Smooth muscle cell (in vitro differentiated cells): ENCODE results near the gene CDC42EP5. TPM values are rescaled to one million over a fixed set of nuclear protein-coding genes. Genes with fewer than 3 reads are reported as not detected.

Source experiments
- DNase-seq: peaks from one replicate; lab custom pipeline; 2025; ENCODE audit not compliant: unreplicated experiment; lab: John Stamatoyannopoulos, UW
- H2AFZ ChIP-seq: fragments of 200-600 bp; sonication (generic); 2 replicates; pipeline ENCODE4 v1.6.0; 2016; ENCODE audit warnings: antibody characterized with exemption, low read depth, mild to moderate bottlenecking
- H3F3A ChIP-seq: fragments of 200-600 bp; sonication (generic); 2 replicates; pipeline ENCODE4 v1.6.0; 2017; ENCODE audit warnings: antibody characterized with exemption, low read depth
- H3K27ac ChIP-seq: fragments of 200-600 bp; sonication (generic); 2 replicates; pipeline ENCODE4 v1.5.1; 2016; ENCODE audit warnings: low read depth, mild to moderate bottlenecking
- H3K27me3 ChIP-seq: fragments of 200-600 bp; sonication (generic); 2 replicates; pipeline ENCODE4 v1.6.1; 2016; ENCODE audit warnings: low read depth, mild to moderate bottlenecking
- H3K36me3 ChIP-seq: fragments of 200-600 bp; sonication (generic); 2 replicates; pipeline ENCODE4 v1.5.1; 2016; ENCODE audit warnings: low read depth
- H3K4me1 ChIP-seq: fragments of 200-600 bp; sonication (generic); 2 replicates; pipeline ENCODE4 v1.5.1; 2016; ENCODE audit warnings: low read depth
- H3K4me2 ChIP-seq: fragments of 200-600 bp; sonication (generic); 2 replicates; pipeline ENCODE4 v1.6.0; 2016; ENCODE audit warnings: mild to moderate bottlenecking
- H3K4me3 ChIP-seq: fragments of 200-600 bp; sonication (generic); 2 replicates; pipeline ENCODE4 v1.5.1; 2016; ENCODE audit warnings: mild to moderate bottlenecking
- H3K79me2 ChIP-seq: fragments of 200-600 bp; sonication (generic); 2 replicates; pipeline ENCODE4 v1.6.0; 2016; ENCODE audit warnings: low read depth, mild to moderate bottlenecking
- H3K9ac ChIP-seq: fragments of 200-600 bp; sonication (generic); 2 replicates; pipeline ENCODE4 v1.6.0; 2016; ENCODE audit warnings: low read depth
- H3K9me3 ChIP-seq: fragments of 200-600 bp; sonication (generic); replicated peaks from 2 replicates; pipeline ENCODE4 v1.5.1; 2016; ENCODE audit warnings: low read depth
- H4K20me1 ChIP-seq: fragments of 200-600 bp; sonication (generic); 2 replicates; pipeline ENCODE4 v1.6.0; 2016; ENCODE audit warnings: low read depth
- CTCF ChIP-seq: fragments of 200-600 bp; sonication (generic); IDR thresholded peaks from 2 replicates; pipeline ENCODE4 v1.5.1; 2017; ENCODE audit warnings: borderline replicate concordance, mild to moderate bottlenecking, antibody characterized with exemption; ENCODE audit not compliant: insufficient read depth, poor library complexity, severe bottlenecking
- WGBS: methylation state at CpG from one replicate; pipeline ENCODE4 v1.1.7; 2016; ENCODE audit warnings: low lambda C conversion rate; 5-methylcytosine and 5-hydroxymethylcytosine counted together
- polyA plus RNA-seq: library from polyadenylated mRNA; unstranded; fragments of >200 nt; fragmentation: Nextera tagmentation; extraction: Ambion mirVana; gene quantifications from 2 replicates; pipeline ENCODE4 v1.2.1, GENCODE V29; 2016
- small RNA-seq: library from RNA; depleted of rRNA; stranded (forward); fragments of <200 nt; gene quantifications from one replicate; pipeline ENCODE3, GENCODE V24; 2014
- total RNA-seq: library from RNA; depleted of rRNA; stranded (reverse); fragments of >200 nt; gene quantifications from 2 replicates; pipeline ENCODE4 v1.2.3, GENCODE V29; 2014

Gene CDC42EP5
- total and polyA plus RNA-seq, 2 experiments from 2014 or later = 33.6 to 99.8 TPM

- Histone ChIP-seq H3K27ac (no peak within 1 kb of the TSS), H3K79me2 (no peaks in the 10 kb centered on the region), H3K4me3 (no peak within 1 kb of the TSS), H3K9me3 (no peaks in the 10 kb centered on the region), H3F3A (no peaks in the 10 kb centered on the region), H3K36me3 (no peaks in the 10 kb centered on the region), H3K9ac (no peak within 1 kb of the TSS), H4K20me1 (no peaks in the 10 kb centered on the region), H3K4me2 (no peak within 1 kb of the TSS), H3K4me1 (peaks cover 24% of the 10 kb centered on the region), H3K27me3 (peaks cover 43% of the 10 kb centered on the region), H2AFZ (no peak within 1 kb of the TSS)
- 9% methylated on average over 23 of the region's 68 CpGs for WGBS
- peak; percentile 41 for TF ChIP-seq CTCF
- no peak for DNase-seq
Observed at GRCh38 chr19:54415208-54415900, 57.7 kb downstream of the CDC42EP5 start, which contains the start of gene TTYH1. Gene TTYH1, plus strand, starts transcription at chr19:54415464. Its CDS starts 89 bp downstream, at chr19:54415553.

Small RNA genes within 50 kb of the gene (small RNA-seq; reads per million reads assigned to genes)
- 0.16 reads per million for gene AC245884.3

Other genes with a start within 250 kb of the CDC42EP5 start
- gene LILRA6, start 230.5 kb downstream of the CDC42EP5 start, total RNA-seq = not detected in 2 replicates
- not detected in 2 replicates for gene LILRA6, start 230.5 kb downstream of the CDC42EP5 start, polyA plus RNA-seq
- not detected in 2 replicates for gene LILRB5, start 216.0 kb downstream of the CDC42EP5 start, total RNA-seq
- not detected in 2 replicates for gene LILRB5, start 216.0 kb downstream of the CDC42EP5 start, polyA plus RNA-seq
- not detected in 2 replicates for gene LILRB2, start 192.2 kb downstream of the CDC42EP5 start, total RNA-seq
- gene LILRB2, start 192.2 kb downstream of the CDC42EP5 start, polyA plus RNA-seq = not detected in 2 replicates
- gene LILRA5, start 160.1 kb downstream of the CDC42EP5 start, total RNA-seq = not detected in 2 replicates
- gene LILRA5, start 160.1 kb downstream of the CDC42EP5 start, polyA plus RNA-seq = not detected in 2 replicates
- not detected in 2 replicates for gene LILRA4, start 134.1 kb downstream of the CDC42EP5 start, total RNA-seq
- not detected in 2 replicates for gene LILRA4, start 134.1 kb downstream of the CDC42EP5 start, polyA plus RNA-seq
- gene LAIR1, start 108.4 kb downstream of the CDC42EP5 start, total RNA-seq = not detected in 2 replicates
- not detected in 2 replicates for gene LAIR1, start 108.4 kb downstream of the CDC42EP5 start, polyA plus RNA-seq
- 0.40 and 2.6 TPM in 2 replicates for gene TTYH1, start 57.8 kb downstream of the CDC42EP5 start, total RNA-seq
- gene TTYH1, start 57.8 kb downstream of the CDC42EP5 start, polyA plus RNA-seq = 0.65 and 2.1 TPM in 2 replicates
- gene LENG8, start 24.1 kb downstream of the CDC42EP5 start, total RNA-seq = 32.9 and 39.2 TPM in 2 replicates
- gene LENG8, start 24.1 kb downstream of the CDC42EP5 start, polyA plus RNA-seq = 27.6 and 60.1 TPM in 2 replicates
- gene LENG9, start 9.5 kb downstream of the CDC42EP5 start, total RNA-seq = 1.7 and 4.1 TPM in 2 replicates
- 0.57 and 1.3 TPM in 2 replicates for gene LENG9, start 9.5 kb downstream of the CDC42EP5 start, polyA plus RNA-seq
- not detected in 2 replicates for gene LAIR2, start 29.5 kb upstream of the CDC42EP5 start, total RNA-seq
- gene LAIR2, start 29.5 kb upstream of the CDC42EP5 start, polyA plus RNA-seq = not detected in 2 replicates
- gene LILRA2, start 100.5 kb upstream of the CDC42EP5 start, total RNA-seq = not detected in 2 replicates
- gene LILRA2, start 100.5 kb upstream of the CDC42EP5 start, polyA plus RNA-seq = not detected in 2 replicates
- gene LILRA1, start 120.3 kb upstream of the CDC42EP5 start, total RNA-seq = not detected in 2 replicates
- not detected in 2 replicates for gene LILRA1, start 120.3 kb upstream of the CDC42EP5 start, polyA plus RNA-seq
- gene LILRB1, start 157.2 kb upstream of the CDC42EP5 start, total RNA-seq = not detected in 2 replicates
- gene LILRB1, start 157.2 kb upstream of the CDC42EP5 start, polyA plus RNA-seq = not detected in 2 replicates
- not detected in 2 replicates for gene LILRB4, start 189.7 kb upstream of the CDC42EP5 start, total RNA-seq
- not detected in 2 replicates for gene LILRB4, start 189.7 kb upstream of the CDC42EP5 start, polyA plus RNA-seq